ENCODE measurements around the gene CHRNB2.
"Not testable (repeated sequence)": the region's sequence is repeated elsewhere in the genome, so short reads cannot be mapped to it uniquely, and the experiment has no call there.

The CHRNB2 gene, protein sequence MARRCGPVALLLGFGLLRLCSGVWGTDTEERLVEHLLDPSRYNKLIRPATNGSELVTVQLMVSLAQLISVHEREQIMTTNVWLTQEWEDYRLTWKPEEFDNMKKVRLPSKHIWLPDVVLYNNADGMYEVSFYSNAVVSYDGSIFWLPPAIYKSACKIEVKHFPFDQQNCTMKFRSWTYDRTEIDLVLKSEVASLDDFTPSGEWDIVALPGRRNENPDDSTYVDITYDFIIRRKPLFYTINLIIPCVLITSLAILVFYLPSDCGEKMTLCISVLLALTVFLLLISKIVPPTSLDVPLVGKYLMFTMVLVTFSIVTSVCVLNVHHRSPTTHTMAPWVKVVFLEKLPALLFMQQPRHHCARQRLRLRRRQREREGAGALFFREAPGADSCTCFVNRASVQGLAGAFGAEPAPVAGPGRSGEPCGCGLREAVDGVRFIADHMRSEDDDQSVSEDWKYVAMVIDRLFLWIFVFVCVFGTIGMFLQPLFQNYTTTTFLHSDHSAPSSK

GRCh38 chr1:154567386-154568156 lies at the start of gene CHRNB2:
Gene CHRNB2 (plus strand): TSS chr1:154567778. CDS start chr1:154568045, 267 bp downstream.
- DNase-seq (ENCODE audit: low read depth in 2 of 3, low spot score in 2 of 3): peak; percentile 27 to 48 (median 44)

GRCh38 chr1:154519591-154519991 lies 48.0 kb upstream of the CHRNB2 start:
- no peak for DNase-seq (ENCODE audit: low read depth in 2 of 3, low spot score in 2 of 3)

GRCh38 chr1:154520333-154520732 lies 47.2 kb upstream of the CHRNB2 start:
- no peak for DNase-seq (ENCODE audit: low read depth in 2 of 3, low spot score in 2 of 3)

DNA sequence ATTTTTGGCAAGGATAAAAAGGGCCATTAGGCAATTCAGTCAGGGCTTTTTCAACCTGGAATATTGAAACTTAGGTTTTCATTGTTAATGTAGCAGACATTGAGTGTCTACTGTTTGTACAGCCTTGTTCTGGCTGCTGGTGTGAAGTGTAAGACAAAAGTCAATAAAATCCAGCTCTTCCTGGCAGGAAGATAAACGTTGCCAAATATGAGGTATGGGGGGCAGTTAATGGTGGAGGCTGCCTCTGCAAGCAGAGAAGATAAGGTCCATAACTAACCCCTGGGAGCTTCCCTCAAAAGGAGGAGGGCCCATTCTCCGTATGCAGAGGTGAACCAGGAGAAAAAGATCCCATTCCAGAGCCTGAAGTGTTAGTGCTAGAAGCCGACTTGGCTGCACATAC lies 45.9 kb upstream of the CHRNB2 start:
- DNase-seq (ENCODE audit: low read depth in 2 of 3, low spot score in 2 of 3): no peak

DNA sequence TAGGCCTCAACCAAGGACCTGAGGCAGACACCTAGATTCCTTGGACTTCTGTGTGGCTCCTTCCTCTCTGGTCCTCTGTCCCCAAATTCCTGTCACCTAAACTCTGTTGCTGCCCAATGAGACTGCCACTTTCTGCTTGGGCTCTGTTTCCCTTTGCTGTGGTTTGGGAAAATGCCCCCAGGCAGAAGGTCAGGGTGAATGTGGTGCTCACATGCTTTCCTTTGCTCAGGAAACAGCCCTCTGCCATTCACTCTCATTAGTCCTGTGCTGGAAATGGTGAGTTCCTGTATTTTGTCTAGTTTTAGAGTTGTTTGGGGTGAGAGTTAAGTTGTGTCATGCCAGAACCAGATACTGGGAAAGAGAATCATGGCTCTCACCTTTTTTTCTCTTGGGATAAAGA lies 42.7 kb upstream of the CHRNB2 start:
- no peak for DNase-seq (ENCODE audit: low read depth in 2 of 3, low spot score in 2 of 3)

DNA sequence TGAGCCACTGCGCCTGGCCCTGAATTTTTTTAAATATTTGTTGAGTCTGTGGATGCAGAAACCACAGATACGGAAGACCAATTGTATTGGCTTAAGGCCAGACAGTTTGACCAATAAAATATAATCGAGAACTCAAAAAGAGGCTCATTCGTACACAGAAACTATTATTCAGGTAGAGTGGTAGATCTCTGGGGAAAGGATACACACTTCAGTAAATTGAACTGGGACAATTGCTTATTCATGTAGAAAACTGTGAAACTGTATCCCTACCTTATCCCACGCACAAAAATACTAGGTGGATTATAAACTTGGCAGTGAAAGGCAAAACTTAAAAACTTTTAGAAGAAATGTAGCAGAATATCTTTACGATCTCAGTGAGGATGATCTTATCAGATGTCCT lies 40.4 kb upstream of the CHRNB2 start:
- DNase-seq (ENCODE audit: low read depth in 2 of 3, low spot score in 2 of 3): no peak

- DNase-seq (ENCODE audit: low read depth in 2 of 3, low spot score in 2 of 3): no peak
Measured at GRCh38 chr1:154529308-154529707, 38.3 kb upstream of the CHRNB2 start.

DNA sequence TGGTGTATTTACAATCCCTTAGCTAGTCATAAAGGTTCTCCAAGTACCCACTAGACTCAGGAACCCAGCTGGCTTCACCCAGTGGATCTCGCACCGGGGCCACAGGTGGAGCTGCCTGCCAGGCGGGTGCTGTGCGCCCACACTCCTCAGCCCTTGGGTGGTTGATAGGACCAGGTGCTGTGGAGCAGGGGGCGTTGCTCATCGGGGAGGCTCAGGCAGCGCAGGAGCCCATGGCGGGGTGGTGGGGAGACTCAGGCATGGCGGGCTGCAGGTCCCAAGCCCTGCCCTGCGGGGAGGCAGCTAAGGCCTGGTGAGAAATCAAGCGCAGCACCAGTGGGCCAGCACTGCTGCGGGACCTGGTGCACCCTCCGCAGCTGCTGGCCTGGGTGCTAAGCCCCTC lies 35.6 kb upstream of the CHRNB2 start:
- DNase-seq (ENCODE audit: low read depth in 2 of 3, low spot score in 2 of 3): not testable (repeated sequence)

- DNase-seq (ENCODE audit: low read depth in 2 of 3, low spot score in 2 of 3): no peak
Measured at GRCh38 chr1:154533952-154534844, 33.4 kb upstream of the CHRNB2 start.

- DNase-seq (ENCODE audit: low read depth in 2 of 3, low spot score in 2 of 3): no peak
Measured at GRCh38 chr1:154536570-154536969, 31.0 kb upstream of the CHRNB2 start.

DNA sequence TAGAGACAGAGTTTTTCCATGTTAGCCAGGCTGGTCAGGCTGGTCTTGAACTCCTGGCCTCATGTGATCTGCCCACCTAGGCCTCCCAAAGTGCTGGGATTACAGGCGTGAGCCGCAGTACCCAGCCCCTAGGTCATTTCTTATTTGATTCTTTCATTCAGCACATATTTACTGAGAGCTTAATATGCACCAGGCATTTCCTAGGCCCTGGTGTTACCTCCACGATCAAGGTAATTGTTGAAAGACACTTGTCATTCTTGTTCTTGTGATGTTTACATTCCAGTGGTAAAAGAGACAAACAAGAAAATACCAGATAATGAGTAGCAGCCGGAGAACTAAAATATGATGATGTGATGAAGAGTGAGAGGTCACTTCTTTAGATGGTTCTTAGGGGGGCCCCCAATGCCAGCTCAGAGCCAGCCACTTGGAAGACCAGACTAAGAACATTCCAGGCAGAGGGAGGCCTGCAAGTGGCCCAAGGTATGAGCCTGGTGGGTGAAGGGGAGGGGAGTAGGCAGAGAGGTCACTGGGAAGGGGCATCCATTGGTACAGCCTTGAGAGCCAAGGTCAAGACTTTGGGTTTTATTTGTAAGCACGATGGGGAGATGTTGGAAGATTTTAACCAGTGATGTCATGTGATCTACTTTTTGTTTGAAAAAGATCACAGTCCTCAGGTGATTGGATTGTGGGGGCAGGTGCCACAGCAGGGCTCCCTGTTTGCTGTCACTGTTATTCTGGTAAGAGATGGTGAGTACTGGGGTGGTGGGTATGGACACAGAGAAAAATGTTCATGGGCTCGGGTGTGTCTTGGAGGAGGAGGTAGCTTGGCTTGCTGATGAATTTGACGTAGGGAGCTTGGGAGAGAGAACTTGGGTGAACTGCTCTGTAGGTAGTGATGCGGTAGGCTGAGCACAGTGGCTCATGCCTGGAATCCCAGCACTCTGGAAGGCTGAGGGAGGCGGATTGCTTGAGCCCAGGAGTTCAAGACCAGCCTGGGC lies 27.8 kb upstream of the CHRNB2 start:
- no peak for DNase-seq (ENCODE audit: low read depth in 2 of 3, low spot score in 2 of 3)

- no peak for DNase-seq (ENCODE audit: low read depth in 2 of 3, low spot score in 2 of 3)
Measured at GRCh38 chr1:154541231-154541630, 26.3 kb upstream of the CHRNB2 start.

DNA sequence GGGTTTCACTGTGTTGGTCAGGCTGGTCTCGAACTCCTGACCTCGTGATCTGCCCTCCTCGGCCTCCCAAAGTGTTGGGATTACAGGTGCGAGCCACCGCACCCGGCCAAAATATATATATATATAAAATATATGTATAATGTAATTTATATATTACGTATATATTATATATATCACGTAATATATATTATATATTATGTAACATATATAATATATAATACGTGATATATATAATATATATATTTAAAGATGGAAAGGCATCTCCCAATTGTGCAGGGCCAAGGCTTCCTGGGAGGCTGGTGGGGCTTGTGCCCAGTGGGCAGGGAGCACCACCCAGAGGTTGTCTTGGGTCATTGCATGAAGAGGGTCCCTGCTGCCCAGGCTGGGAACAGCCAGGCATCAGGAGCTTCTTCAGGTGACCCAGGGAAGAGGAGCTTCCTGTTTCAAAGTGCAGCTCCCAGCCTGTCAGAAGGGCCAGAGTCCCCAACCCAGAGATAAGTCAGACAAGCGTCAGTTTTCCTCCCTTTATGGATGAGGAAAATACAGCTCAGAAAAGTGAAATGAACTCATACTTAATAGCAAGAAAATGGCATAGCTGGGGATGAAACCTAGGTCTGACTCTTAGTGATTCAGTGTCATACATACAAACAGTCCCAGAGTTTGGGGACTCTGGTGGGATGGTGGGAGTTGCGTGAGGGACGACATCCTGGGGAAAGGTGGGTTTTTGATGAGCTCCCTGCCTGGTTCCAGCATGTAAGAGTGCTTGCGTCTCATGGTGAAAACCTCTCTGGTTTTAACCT lies 21.1 kb upstream of the CHRNB2 start:
- DNase-seq (ENCODE audit: low read depth in 2 of 3, low spot score in 2 of 3): peak in 1 of 3 experiments; percentile 19

GRCh38 chr1:154547105-154547732 lies 20.4 kb upstream of the CHRNB2 start:
- DNase-seq (ENCODE audit: low read depth in 2 of 3, low spot score in 2 of 3): no peak

DNA sequence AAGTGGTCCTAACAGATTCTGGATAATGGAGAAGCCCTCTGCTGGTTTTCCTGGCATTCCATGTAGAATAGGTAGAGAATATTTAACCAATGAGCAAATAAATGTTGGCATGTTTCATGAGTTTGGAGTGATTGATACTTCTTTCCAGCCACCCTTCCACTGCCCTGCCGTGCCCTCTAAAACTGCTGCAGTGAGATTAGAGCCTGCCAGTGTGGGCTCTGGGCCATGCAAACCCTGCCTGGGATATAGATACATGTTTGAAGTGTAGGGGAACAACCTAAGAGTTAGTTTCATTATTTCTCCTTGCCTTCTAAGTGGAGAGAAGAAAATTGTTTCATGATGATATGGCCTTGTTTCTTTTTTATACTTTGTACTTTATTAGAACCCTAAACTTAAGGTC lies 19.6 kb upstream of the CHRNB2 start:
- no peak for DNase-seq (ENCODE audit: low read depth in 2 of 3, low spot score in 2 of 3)

- DNase-seq (ENCODE audit: low read depth in 2 of 3, low spot score in 2 of 3): no peak
Measured at GRCh38 chr1:154549202-154549770, 18.3 kb upstream of the CHRNB2 start.

DNA sequence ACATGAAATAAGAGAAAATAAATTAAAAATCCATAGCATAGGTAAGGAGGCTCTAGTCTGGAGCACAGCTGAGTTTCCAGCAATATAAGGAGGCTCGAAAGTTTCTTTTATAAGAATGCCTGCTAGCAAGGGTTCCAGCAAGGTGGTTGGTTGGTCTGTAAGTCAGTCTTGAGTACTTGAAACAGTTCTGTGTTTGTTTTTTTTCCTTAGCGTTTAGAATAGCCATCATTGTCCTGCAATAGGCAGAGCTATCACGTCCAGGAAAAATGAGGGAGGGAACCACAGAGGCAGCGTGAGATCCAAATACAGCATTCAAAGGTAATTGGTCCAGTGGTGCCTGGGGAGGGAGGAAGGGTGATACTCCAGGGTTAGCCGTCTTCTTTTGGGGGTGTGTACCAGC lies 17.5 kb upstream of the CHRNB2 start:
- no peak for DNase-seq (ENCODE audit: low read depth in 2 of 3, low spot score in 2 of 3)

DNA sequence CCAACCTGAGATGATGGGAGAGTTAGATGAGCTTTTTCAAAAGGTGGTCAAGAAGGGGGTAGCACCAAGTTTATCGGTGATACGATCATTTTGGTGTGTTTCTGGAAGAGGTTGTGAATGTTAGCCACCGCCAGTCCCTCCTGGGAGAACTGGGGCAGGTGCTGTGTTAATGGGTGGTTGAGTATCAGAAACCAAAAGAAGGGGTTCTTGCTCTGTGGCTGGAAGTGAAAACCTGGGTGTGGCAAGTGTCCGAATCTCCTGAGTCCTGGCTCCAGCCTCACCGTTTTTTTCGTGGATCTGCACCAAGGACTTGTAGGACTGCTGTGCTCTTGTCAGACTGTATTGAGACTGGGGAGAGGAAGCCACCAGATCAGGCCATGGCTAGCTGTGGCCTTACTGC lies 16.9 kb upstream of the CHRNB2 start:
- DNase-seq (ENCODE audit: low read depth in 2 of 3, low spot score in 2 of 3): no peak
